Activated T-cell treated with anti-CD3 and anti-CD28 coated beads, Interleukin-2, amount 50 U/mL, for 48 hours (primary cell): ENCODE results near the gene NPB.

ENCODE experiments used
- DNase-seq, 2 experiments: peaks; one replicate each; pipeline ENCODE4 v3.0.0-alpha.2; 2020

NPB gene

DNA sequence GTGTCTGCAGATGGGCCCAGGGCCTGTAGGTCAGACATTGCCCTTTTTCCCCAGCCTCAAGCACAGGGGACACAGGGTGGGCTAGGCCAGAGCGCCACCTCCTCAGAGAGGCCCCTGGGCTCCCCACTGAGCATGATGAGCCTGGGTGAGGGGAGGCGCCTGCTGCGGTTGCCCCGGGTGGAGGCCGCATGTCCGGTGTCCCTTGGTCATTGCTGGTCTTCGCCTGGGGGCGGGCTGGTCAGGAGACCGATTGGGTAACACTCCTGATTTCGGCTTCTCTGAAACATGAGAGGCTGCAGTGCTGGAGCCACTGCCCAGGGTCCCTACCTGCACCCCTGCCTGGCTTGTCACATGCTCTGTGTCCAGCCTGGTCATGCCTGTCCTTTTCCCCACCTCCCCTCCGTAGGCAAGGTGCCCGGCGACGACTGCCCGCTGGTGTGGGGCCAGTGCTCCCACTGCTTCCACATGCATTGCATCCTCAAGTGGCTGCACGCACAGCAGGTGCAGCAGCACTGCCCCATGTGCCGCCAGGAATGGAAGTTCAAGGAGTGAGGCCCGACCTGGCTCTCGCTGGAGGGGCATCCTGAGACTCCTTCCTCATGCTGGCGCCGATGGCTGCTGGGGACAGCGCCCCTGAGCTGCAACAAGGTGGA is 2.4 kb upstream of the NPB start:
- DNase-seq: no peak

DNA sequence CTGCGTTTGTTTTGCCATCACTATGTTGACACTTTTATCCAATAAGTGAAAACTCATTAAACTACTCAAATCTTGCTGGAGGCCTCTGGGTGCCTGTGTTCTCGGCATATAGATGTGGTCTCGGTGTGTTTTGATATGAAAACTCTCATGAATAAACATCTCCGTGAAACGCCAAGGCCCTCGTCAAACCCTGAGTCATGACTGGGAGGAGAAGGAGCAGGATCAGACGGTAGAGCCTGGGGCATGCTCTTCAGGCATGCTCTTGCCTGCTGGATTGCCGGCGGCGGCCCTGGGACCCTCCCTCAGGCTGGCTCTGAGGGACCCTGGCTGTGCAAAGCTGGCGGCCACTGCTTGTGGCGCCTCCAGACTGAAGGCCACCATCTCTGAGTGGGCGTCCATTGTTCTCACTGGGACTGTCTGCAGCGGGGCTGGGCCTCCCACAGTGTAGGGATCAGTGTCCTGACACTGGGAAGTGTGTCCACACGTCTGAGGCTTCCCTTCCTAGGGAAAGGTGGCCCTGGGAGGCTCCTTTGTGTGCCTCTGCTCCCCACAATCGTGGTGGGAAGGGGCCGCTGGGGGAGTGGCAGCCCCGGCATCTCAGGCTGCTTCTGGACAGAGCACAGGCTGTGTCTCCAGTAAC is 1.7 kb upstream of the NPB start:
- no peak for DNase-seq

DNA sequence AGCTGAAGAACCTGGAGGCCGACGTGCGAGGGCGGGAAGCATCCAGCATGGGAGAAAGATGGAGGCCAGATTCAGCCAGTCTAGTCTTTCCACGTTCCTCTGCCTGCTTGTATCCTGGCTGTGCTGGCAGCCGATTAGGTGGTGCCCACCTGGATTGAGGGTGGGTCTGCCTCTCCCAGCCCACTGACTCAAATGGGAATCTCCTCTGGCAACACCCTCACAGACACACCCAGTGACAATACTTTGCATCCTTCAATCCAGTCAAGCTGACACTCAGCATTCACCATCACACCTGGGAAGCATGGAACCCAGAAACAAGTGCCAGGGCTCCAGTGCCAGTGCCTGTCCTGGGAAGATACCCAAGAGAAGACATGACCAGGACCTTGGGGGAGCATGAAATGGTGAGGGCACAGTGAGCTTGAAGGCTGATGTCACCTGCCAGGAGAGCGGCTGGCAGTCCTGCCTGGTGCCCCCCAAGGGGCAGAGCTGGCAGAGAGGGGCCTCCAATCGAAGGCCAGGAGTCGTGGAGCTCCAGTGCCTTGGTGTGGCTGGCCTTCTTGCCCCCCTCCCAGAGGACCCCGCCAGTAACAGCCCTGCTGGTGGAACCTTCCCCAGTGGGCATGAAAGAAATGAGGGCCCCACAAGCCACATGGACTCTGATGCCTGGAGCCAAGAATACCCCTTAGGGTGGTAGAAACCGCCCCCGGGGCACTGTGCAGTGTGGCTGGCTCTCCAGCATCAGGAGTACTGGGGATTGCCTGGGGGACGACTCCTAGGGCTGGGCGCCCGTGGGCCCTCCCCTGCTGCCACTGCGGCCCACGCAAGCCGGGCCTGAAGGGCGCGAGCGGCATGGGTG is 643 bp upstream of the NPB start:
- no peak for DNase-seq

DNA sequence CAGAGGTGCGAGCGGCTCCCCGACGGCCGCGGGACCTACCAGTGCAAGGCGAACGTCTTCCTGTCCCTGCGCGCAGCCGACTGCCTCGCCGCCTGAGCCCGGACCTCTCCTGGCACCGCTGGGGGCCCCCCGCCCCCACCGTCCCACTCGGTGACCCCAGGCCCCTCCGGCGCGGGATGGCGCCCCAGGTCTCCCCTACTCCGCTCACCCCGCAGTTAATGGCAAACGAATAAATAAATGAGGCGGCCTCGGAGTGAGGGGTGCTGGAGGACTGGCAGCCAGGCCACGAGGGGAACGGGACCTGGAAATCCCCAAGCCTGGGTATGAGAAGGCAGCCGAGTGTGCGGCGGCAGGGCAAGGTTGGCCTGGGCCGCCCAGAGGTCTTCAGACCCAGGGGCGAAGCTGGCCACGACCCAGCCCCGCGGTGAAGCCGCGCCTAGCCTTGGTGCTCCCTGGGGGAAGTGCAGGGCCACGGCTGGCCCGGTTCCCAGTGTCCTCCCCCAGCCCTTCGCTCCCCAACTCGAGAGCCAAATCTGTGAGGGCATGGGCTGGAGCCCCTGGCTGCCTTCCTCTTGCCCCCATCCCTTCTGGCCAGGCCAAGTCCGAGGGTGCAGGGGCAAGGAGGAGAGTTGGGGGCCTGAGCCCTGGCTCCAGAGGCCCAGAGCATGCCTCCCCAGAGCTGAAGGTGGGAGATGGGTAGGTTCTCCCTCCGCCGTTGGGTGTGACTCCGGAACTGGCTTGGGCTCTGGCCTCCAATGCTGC is 796 bp downstream of the NPB start:
- DNase-seq: no peak

GRCh38 chr17:81903415-81903831 is 1.4 kb downstream of the NPB start:
- DNase-seq: no peak

DNA sequence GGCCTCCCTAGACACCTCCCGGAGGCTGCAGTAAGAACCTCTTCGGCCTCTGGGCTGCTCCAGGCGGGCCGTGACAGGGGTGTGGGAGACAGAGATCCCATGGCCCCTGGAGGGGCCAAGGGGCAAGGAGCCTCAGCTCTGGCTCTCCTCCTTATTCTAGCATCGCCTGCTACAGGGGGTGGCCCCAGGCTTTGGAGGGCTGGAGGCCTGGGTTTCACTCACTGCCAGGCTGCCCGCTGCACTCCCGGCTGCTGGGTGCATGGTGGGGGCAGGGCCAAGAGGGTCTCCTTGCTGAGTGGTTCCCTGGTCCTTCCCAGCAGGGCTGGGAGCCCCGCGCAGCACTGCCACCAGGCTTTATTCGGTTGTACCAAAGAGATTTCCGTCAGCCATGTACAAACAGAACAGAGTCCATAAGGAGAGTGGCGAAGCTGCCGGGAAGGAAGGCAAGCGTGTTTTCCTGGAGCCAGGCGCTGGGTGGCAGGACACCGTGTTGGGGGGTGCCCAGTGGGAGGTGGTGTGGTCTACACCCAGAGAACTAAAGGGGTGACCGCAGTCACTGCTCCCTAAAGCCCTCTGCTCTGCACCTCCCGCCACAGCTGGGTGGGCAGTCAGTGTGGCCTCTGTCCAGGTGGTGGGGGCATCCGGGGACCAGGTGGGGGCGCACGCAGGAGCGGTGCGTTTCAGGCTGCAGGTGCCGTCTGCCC is 2.0 kb downstream of the NPB start:
- no peak for DNase-seq

- DNase-seq: no peak
These were observed 2.8 kb downstream of the NPB start for GRCh38 chr17:81904600-81905423.

GRCh38 chr17:81905424-81905875 is 3.4 kb downstream of the NPB start:
- DNase-seq: no peak

DNA sequence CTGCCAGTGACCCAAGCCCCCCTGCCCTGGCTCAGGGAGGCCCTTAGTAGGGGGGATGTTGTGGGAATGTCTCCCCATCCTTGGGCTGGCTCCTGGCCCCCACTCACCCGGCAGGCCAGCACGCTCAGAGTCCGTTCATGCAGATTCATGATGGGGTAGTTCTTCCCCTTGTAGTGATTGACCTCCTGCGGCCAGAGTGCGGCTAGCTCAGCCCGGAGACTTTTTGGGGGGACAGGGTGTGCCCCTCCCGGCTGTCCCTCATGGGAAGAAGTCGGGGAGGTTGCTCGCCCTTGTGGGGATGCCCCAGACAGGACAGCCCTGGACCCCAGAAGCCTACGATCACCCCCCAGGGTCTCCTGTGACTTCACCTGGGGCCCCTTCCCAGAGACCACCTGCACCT is 4.0 kb downstream of the NPB start:
- DNase-seq: no peak

GRCh38 chr17:81906476-81907218 is 4.6 kb downstream of the NPB start:
- peak in 1 of 2 experiments; percentile 35 for DNase-seq

DNA sequence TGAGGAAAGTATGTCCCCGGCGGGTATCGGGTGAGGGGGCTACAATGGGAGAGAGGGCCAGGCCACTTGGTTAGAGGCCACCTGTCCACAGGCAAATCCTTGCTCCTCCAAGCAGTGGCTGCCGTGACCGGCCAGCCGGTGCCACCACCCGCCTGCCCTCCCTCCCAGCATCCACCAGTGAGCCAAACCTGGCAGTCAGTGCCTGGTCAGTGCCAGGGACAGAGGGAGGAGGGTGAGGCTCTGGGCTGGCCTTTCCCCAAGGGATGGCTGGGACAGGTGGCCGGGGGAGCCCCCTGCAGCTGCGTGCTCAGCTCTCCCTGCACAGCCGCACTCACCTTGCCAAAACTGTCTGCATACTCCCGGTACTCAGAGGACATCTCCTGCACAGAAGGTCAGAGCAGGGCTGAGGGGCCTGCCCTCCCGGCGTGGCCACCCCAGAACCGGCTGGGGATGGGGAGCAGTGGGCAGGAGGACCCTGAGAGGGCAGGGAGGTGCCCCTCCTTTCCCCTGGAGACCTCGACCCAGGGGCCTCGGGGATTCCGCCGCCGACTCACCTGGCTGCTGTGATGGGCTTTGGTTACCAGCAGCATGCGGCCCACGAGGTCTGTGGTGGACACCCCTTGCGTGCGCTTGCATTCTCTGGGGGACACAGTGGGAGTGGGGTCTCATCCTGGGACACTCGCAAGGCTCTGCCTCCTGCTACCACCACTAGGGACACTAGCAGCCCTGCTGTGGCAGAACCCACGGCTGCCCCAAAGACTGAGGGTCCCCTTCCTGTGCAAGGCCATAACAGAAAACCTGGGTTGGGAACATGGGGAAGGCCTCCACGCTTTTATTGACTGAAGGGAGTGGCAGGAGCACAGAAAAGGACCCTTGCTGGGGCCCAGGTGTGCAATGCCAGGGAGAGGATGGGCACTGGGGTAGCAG is 5.4 kb downstream of the NPB start:
- no peak for DNase-seq

GRCh38 chr17:81908793-81909192 is 6.8 kb downstream of the NPB start:
- DNase-seq: no peak

DNA sequence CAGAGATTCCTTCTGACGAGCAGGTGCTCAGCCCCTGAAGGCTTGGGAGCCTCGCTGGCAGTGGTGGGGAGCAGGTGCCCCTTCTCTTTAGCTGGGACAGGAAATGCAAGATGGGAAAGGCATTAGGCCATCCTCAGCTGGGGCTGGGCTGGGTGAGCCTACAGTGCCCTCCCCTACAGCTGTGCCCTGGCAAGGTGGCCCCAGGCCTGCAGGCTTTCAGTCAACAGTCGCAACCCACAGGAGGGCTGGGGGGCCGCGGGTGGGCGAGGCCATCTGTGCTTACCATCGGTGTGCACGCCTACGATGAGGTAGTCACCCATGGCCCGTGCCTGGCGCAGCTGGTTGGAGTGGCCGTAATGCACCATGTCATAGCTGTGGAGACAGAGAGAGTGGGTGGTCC is 7.2 kb downstream of the NPB start:
- no peak for DNase-seq

GRCh38 chr17:81909966-81910839 is 8.2 kb downstream of the NPB start:
- peak in 1 of 2 experiments; percentile 28 for DNase-seq

DNA sequence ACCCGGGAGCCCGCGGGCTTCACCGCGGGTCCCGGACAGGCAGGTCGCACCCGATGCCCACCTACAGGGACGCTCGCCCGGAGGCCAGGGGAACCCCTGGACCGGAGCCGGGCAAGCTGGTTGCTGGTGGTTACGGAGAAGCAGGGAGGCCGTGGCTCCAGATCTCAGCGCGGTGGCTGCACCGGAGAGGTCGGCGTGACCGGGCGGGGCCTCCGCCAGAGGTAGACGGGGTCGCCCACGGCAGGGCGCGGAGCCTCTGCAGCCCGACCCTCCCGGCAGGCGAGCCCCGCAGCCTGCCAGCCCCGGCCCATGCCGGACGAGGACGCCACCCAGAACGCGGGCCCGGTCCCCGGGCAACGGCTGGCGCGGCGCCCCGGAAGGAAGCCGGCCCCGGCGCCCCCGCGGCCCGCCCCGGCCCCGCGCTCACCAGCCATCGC is 8.8 kb downstream of the NPB start:
- no peak for DNase-seq

- DNase-seq: peak; percentile 93 to 95
These were observed 9.4 kb downstream of the NPB start, which contains the start of gene PCYT2 for GRCh38 chr17:81911277-81911961. PCYT2 (minus strand) TSS chr17:81911399; CDS start chr17:81911355, 44 bp downstream.

DNA sequence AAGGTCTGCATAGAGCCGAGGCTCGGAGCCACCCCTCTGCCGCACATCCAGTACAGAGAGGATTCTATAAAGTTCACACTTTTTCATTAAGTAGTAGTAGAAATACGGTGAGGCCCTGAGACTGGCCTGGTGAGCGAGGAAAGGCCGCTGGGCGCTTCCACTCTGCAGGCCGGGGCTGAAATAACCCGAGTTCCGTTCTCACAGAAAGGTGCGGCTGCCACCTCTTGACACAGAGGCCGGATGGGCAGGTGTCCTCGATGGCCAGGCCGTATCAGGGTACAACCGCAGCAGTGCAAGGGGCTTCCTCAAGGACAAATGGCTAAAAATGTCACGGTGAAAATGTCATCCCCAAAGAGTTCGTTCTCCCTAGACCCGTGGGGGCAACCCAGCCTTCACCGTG is 9.9 kb downstream of the NPB start:
- no peak for DNase-seq
